ENCODE data around the gene ATL3.
"Not testable (repeated sequence)": the region's sequence is repeated elsewhere in the genome, so short reads cannot be mapped to it uniquely, and the experiment has no call there.

ATL3 gene

DNA sequence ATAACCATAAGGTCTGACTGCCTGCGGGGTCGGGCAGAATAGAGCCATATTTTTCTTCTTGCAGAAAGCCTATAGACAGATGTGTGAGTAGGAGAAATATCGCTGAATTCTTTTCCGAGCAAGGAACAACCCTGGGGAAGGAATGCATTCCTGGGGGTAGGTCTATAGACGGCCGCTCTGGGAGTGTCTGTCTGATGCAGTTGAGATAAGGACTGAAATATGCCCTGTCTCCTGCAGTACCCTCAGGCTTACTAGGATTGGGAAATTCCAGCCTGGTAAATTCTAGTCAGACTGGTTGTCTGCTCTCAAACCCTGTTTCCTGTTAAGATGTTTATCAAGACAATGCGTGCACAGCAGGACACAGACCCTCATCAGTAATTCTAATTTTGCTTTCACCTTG is 90.0 kb downstream of the ATL3 start:
- DNase-seq, result not testable (repeated sequence)

DNA sequence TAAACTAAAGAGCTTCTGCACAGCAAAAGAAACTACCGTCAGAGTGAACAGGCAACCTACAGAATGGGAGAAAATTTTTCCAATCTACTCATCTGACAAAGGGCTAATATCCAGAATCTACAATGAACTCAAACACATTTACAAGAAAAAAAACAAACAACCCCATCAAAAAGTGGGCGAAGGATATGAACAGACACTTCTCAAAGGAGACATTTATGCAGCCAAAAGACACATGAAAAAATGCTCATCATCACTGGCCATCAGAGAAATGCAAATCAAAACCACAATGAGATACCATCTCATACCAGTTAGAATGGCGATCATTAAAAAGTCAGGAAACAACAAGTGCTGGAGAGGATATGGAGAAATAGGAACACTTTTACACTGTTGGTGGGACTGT is 92.3 kb downstream of the ATL3 start:
- not testable (repeated sequence) for DNase-seq

DNA sequence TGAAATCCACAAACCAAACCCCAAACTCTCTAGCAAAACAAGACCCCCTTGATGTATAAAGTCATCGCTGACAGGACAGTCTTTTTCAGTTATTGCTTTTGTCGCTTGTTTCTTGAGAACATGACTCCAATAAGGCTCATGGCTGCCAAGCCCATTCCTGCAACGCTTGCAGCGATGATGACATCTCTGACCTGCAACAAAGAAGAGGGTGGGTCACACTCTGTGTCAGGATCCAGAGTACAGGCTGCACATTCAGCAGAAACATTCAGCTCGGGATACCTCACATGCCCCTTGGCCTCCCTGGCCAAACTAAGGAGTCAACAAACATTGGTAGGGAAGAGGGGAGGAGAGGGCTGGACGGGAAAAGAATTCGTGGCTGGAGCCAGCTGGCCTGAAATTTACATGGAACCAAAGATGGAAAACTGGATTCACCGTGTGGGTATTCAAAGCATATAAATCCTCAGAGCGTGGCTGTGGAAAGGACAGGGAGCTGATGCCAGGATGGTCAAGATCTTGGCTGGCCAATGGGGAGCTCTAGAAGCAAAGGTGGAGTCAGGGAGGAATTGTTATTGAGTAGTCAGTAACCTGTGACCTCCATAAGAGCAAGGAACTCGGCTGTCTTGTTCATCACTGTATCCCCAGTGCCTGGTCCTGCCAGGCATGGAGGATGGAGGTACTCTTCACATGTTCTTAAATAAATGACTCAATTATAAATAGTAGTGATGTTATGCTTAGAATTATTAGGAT is 96.1 kb downstream of the ATL3 start:
- no peak for DNase-seq

All from hematopoietic multipotent progenitor cell treated with erythropoietin and hydrocortisone succinate and interleukin-3 and kit ligand, for 6 days (in vitro differentiated cells).